H9 (cell line): ENCODE results near the gene LARP4. TPM values are rescaled to one million over a fixed set of nuclear protein-coding genes. Genes with fewer than 3 reads are reported as not detected.
A peak's percentile ranks its signal among the peaks of the same experiment; 100 is the strongest.

Experiments used
- DNase-seq: peaks from one replicate; pipeline ENCODE4 v3.0.0-alpha.2; 2017
- H2AFZ ChIP-seq: one replicate; pipeline ENCODE4 v1.6.1; 2013; ENCODE audit warnings: mild to moderate bottlenecking, low read length, control low read depth, moderate library complexity
- H2AK5ac ChIP-seq: 2 replicates; pipeline ENCODE4 v1.6.1; 2013; ENCODE audit warnings: low read length, control low read depth, mixed read lengths; ENCODE audit not compliant: insufficient read length
- H2BK120ac ChIP-seq: one replicate; pipeline ENCODE4 v1.6.1; 2013; ENCODE audit warnings: low read depth, mild to moderate bottlenecking, low read length, control low read depth, inconsistent platforms; ENCODE audit not compliant: poor library complexity, severe bottlenecking
- H2BK12ac ChIP-seq: 2 replicates; pipeline ENCODE4 v1.6.1; 2013; ENCODE audit warnings: low read length, control low read depth, mixed read lengths, low read depth; ENCODE audit not compliant: insufficient read length
- H2BK15ac ChIP-seq: 2 replicates; pipeline ENCODE4 v1.6.1; 2013; ENCODE audit warnings: low read depth, low read length, control low read depth
- H2BK20ac ChIP-seq: one replicate; pipeline ENCODE4 v1.6.1; 2013; ENCODE audit warnings: low read depth, mild to moderate bottlenecking, low read length, control low read depth, inconsistent platforms; ENCODE audit not compliant: poor library complexity, severe bottlenecking
- H2BK5ac ChIP-seq: 2 replicates; pipeline ENCODE4 v1.6.1; 2013; ENCODE audit warnings: low read length, control low read depth, mixed read lengths; ENCODE audit not compliant: insufficient read length
- H3K14ac ChIP-seq: 2 replicates; pipeline ENCODE4 v1.6.1; 2013; ENCODE audit warnings: low read length, control low read depth; ENCODE audit not compliant: insufficient read depth
- H3K18ac ChIP-seq: 2 replicates; pipeline ENCODE4 v1.6.1; 2013; ENCODE audit warnings: low read depth, mild to moderate bottlenecking, mixed read lengths, low read length, control low read depth; ENCODE audit not compliant: insufficient read length
- H3K23ac ChIP-seq: 2 replicates; pipeline ENCODE4 v1.6.1; 2013; ENCODE audit warnings: low read length, control low read depth, mixed read lengths, low read depth; ENCODE audit not compliant: insufficient read length
- H3K23me2 ChIP-seq: 2 replicates; pipeline ENCODE4 v1.6.1; 2013; ENCODE audit warnings: low read depth, mild to moderate bottlenecking, mixed read lengths, low read length, control low read depth; ENCODE audit not compliant: insufficient read length, poor library complexity, severe bottlenecking
- H3K27ac ChIP-seq: 2 replicates; pipeline ENCODE4 v1.5.1; 2013; ENCODE audit warnings: low read length, control low read depth, mixed read lengths, low read depth; ENCODE audit not compliant: insufficient read length
- H3K27me3 ChIP-seq: 2 replicates; pipeline ENCODE4 v1.6.1; 2013; ENCODE audit warnings: low read length, control low read depth, inconsistent platforms; ENCODE audit not compliant: insufficient read depth
- H3K4ac ChIP-seq: 2 replicates; pipeline ENCODE4 v1.6.1; 2013; ENCODE audit warnings: low read depth, mild to moderate bottlenecking, control low read depth, inconsistent platforms, low read length, moderate library complexity
- H3K4me1 ChIP-seq: 2 replicates; pipeline ENCODE4 v1.6.1; 2013; ENCODE audit warnings: low read length, control low read depth, inconsistent platforms; ENCODE audit not compliant: insufficient read depth
- H3K4me2 ChIP-seq: 2 replicates; pipeline ENCODE4 v1.6.1; 2013; ENCODE audit warnings: low read length, control low read depth, mixed read lengths; ENCODE audit not compliant: insufficient read length, insufficient read depth
- H3K56ac ChIP-seq: 2 replicates; pipeline ENCODE4 v1.6.1; 2013; ENCODE audit warnings: low read depth, mild to moderate bottlenecking, mixed read lengths, low read length, control low read depth; ENCODE audit not compliant: insufficient read length
- H3K79me1 ChIP-seq: 2 replicates; pipeline ENCODE4 v1.6.1; 2013; ENCODE audit warnings: low read depth, mild to moderate bottlenecking, moderate library complexity, low read length, control low read depth, inconsistent platforms; ENCODE audit not compliant: insufficient read depth, poor library complexity, severe bottlenecking
- H3K79me2 ChIP-seq: 2 replicates; pipeline ENCODE4 v1.6.1; 2013; ENCODE audit warnings: low read length, control low read depth, inconsistent platforms; ENCODE audit not compliant: insufficient read depth
- H3K9ac ChIP-seq: 2 replicates; pipeline ENCODE4 v1.6.1; 2013; ENCODE audit warnings: low read length, control low read depth, mixed read lengths; ENCODE audit not compliant: insufficient read length; ENCODE audit errors: extremely low read depth
- H3K9me3 ChIP-seq: one replicate; pipeline ENCODE4 v1.6.1; 2013; ENCODE audit warnings: low read depth, low read length, inconsistent platforms; ENCODE audit not compliant: control insufficient read depth
- H3T11ph ChIP-seq: one replicate; pipeline ENCODE4 v1.6.1; 2013; ENCODE audit warnings: mild to moderate bottlenecking, low read length, control low read depth, inconsistent platforms
- H4K20me1 ChIP-seq: one replicate; pipeline ENCODE4 v1.6.1; 2013; ENCODE audit not compliant: control insufficient read depth, insufficient read length, insufficient read depth
- H4K5ac ChIP-seq: 2 replicates; pipeline ENCODE4 v1.6.1; 2013; ENCODE audit warnings: low read depth, mild to moderate bottlenecking, mixed read lengths, low read length, control low read depth; ENCODE audit not compliant: insufficient read length
- H4K8ac ChIP-seq: replicated peaks from 2 replicates; pipeline ENCODE4 v1.6.1; 2013; ENCODE audit warnings: low read length, control low read depth, mixed read lengths, low read depth; ENCODE audit not compliant: insufficient read length
- H4K91ac ChIP-seq: 2 replicates; pipeline ENCODE4 v1.6.1; 2013; ENCODE audit warnings: low read depth, mild to moderate bottlenecking, moderate library complexity, mixed read lengths, low read length, control low read depth; ENCODE audit not compliant: insufficient read length
- H3K27ac Mint-ChIP-seq, 3 experiments: 2 replicates in 2 of 3; 3 replicates in 1 of 3; pipeline ENCODE4 v1.8.0; 2020 to 2021; ENCODE audit warnings: mixed read lengths in 3 of 3, mild to moderate bottlenecking in 1 of 3, moderate library complexity in 1 of 3
- H3K27me3 Mint-ChIP-seq: 2 replicates; pipeline ENCODE4 v1.8.0; 2021; ENCODE audit warnings: low read depth, mild to moderate bottlenecking, moderate library complexity, mixed read lengths
- H3K36me3 Mint-ChIP-seq, 3 experiments: 2 replicates in 2 of 3; 3 replicates in 1 of 3; pipeline ENCODE4 v1.8.0; 2020 to 2021; ENCODE audit warnings: low read depth in 3 of 3, mixed read lengths in 3 of 3; ENCODE audit not compliant: insufficient read depth in 1 of 3
- H3K4me1 Mint-ChIP-seq, 2 experiments: 2 replicates each; pipeline ENCODE4 v1.8.0; 2020; ENCODE audit warnings: mixed read lengths in 2 of 2
- H3K4me3 Mint-ChIP-seq, 2 experiments: 2 replicates in 1 of 2; 3 replicates in 1 of 2; pipeline ENCODE4 v1.8.0; 2020 to 2021; ENCODE audit warnings: mild to moderate bottlenecking in 2 of 2, mixed read lengths in 2 of 2, moderate library complexity in 1 of 2
- H3K9me3 Mint-ChIP-seq, 2 experiments: 2 replicates in 1 of 2; 3 replicates in 1 of 2; pipeline ENCODE4 v1.8.0; 2020; ENCODE audit warnings: mild to moderate bottlenecking in 2 of 2, mixed read lengths in 2 of 2, moderate library complexity in 1 of 2
- CTCF ChIP-seq: fragments of 200-600 bp; sonication (generic); conservative IDR thresholded peaks from 3 replicates; pipeline ENCODE4 v1.8.0; 2021; ENCODE audit warnings: antibody characterized with exemption, mild to moderate bottlenecking
- WGBS: extraction: QIAGEN DNeasy Blood & Tissue Kit; methylation state at CpG from one replicate; pipeline ENCODE4 v1.1.7; 2013; ENCODE audit warnings: missing lambda C conversion rate, low lambda C conversion rate, mixed read lengths; ENCODE audit not compliant: insufficient read length; ENCODE audit errors: extremely low coverage; 5-methylcytosine and 5-hydroxymethylcytosine counted together
- total RNA-seq: library from RNA; stranded (reverse); gene quantifications from 2 replicates; pipeline ENCODE4 v1.2.1, GENCODE V29; 2021

Gene LARP4
- total RNA-seq, 1 experiment from 2014 or later, result 82.3 TPM

- Histone ChIP-seq H3K14ac (no peak overlapping the region), H3K18ac (no peak overlapping the region), H2BK5ac (no peak overlapping the region), H3K4ac (no peak overlapping the region), H2BK15ac (no peak overlapping the region), H3K4me1 (no peaks in the 10 kb centered on the region), H4K20me1 (no peaks in the 10 kb centered on the region), H3K9ac (no peak overlapping the region), H2AFZ (no peak overlapping the region), H2BK20ac (no peak overlapping the region), H2AK5ac (no peak overlapping the region), H4K5ac (no peak overlapping the region), H4K8ac (no peak overlapping the region), H3K79me2 (peaks cover 41% of the 10 kb centered on the region; the same call in 1 of the 2 replicates), H3K9me3 (no peaks in the 10 kb centered on the region), H2BK120ac (no peak overlapping the region), H3K27ac (no peak overlapping the region), H3K79me1 (peaks cover 4% of the 10 kb centered on the region), H4K91ac (no peak overlapping the region), H3K23ac (no peak overlapping the region), H3T11ph (no peak overlapping the region), H2BK12ac (no peak overlapping the region), H3K56ac (no peak overlapping the region), H3K23me2 (no peaks in the 10 kb centered on the region), H3K27me3 (no peaks in the 10 kb centered on the region), H3K4me2 (no peak overlapping the region)
- Mint-ChIP-seq H3K9me3 (no peaks in the 10 kb centered on the region), H3K4me1 (peaks cover 7 to 13% of the 10 kb centered on the region in 2 experiments; a peak in 3 of 4 replicates), H3K4me3 (no peak overlapping the region), H3K27ac (peak overlapping the region in 2 of 3 experiments; percentile 42 to 79; a peak in 4 of 7 replicates), H3K27me3 (no peaks in the 10 kb centered on the region), H3K36me3 (peaks cover 7 to 35% (median 17%) of the 10 kb centered on the region in 3 experiments; a peak in 6 of 7 replicates)
- WGBS, result no CpG with 5 or more reads among the region's 6 CpGs
- no peak for DNase-seq
- no peak for TF ChIP-seq CTCF
These were observed 15.3 kb downstream of the LARP4 start for GRCh38 chr12:50415899-50416479.
